GM23338 (cell line): Measurements from ENCODE around the gene PPP2R2D.

Source experiments
- CREB1 ChIP-seq: fragments of 250-450 bp; sonication (Bioruptor Pico); IDR thresholded peaks from 2 replicates; pipeline ENCODE4 v1.5.0; 2020; ENCODE audit warnings: low read depth, mild to moderate bottlenecking, moderate library complexity
- EZH2 ChIP-seq: fragments of 200-600 bp; sonication (generic); IDR thresholded peaks from one replicate; pipeline ENCODE4 v1.8.0; 2017; ENCODE audit warnings: antibody characterized with exemption, mild to moderate bottlenecking, low read depth; ENCODE audit not compliant: unreplicated experiment
- EZH2phosphoT487 ChIP-seq: fragments of 200-600 bp; sonication (generic); IDR thresholded peaks from one replicate; pipeline ENCODE4 v1.8.1; 2018; ENCODE audit warnings: antibody characterized with exemption; ENCODE audit not compliant: unreplicated experiment
- JUNB ChIP-seq: IDR thresholded peaks from one replicate; pipeline ENCODE4 v1.6.1; 2016; ENCODE audit warnings: antibody characterized with exemption; ENCODE audit not compliant: unreplicated experiment
- POLR2AphosphoS5 ChIP-seq: IDR thresholded peaks from 2 replicates; pipeline ENCODE4 v1.6.1; 2016; ENCODE audit warnings: antibody characterized with exemption, low read depth
- REST ChIP-seq: IDR thresholded peaks from one replicate; pipeline ENCODE4 v1.6.1; 2018; ENCODE audit warnings: antibody characterized with exemption; ENCODE audit not compliant: unreplicated experiment
- STAT1 ChIP-seq: IDR thresholded peaks from one replicate; pipeline ENCODE4 v1.6.1; 2016; ENCODE audit warnings: antibody characterized with exemption; ENCODE audit not compliant: unreplicated experiment
- ZNF114 ChIP-seq: fragments of 250-450 bp; sonication (Bioruptor Pico); IDR thresholded peaks from 2 replicates; pipeline ENCODE4 v1.5.0; 2020; ENCODE audit warnings: mild to moderate bottlenecking, moderate library complexity
- TF ChIP-seq, protein P1 (sequence below), 2 experiments: fragments of 200-600 bp in 1 of 2; sonication (generic) in 1 of 2; conservative IDR thresholded peaks; 2 replicates each; pipeline versions ENCODE4 v1.5.1 to v1.6.1; 2016 to 2017; ENCODE audit warnings: antibody characterized with exemption in 2 of 2, low read depth in 2 of 2, mild to moderate bottlenecking in 2 of 2, moderate library complexity in 1 of 2
- TF ChIP-seq, protein P2 (sequence below): IDR thresholded peaks from 2 replicates; pipeline ENCODE4 v1.6.1; 2016; ENCODE audit warnings: antibody characterized with exemption

DNA sequence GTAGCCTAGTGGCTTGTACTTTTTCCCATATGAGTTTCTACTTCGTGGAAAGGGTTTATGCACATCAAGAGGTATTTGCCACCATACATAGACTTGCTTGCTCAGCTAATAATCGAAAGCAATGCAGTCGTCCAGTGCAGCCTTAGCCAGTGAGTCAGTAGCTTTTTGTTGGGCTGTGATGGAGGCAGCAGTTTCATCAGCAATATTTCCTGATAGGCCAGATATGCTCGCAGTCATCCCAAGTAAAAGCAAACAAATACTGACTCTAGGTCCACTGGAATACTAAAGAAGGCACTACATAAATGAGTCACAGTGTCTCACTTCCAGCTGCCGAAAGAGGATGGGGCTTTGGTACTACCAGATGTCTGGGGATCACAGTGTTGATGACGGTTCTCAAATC is 83.0 kb downstream of the PPP2R2D start:
- TF ChIP-seq, protein P1, sequence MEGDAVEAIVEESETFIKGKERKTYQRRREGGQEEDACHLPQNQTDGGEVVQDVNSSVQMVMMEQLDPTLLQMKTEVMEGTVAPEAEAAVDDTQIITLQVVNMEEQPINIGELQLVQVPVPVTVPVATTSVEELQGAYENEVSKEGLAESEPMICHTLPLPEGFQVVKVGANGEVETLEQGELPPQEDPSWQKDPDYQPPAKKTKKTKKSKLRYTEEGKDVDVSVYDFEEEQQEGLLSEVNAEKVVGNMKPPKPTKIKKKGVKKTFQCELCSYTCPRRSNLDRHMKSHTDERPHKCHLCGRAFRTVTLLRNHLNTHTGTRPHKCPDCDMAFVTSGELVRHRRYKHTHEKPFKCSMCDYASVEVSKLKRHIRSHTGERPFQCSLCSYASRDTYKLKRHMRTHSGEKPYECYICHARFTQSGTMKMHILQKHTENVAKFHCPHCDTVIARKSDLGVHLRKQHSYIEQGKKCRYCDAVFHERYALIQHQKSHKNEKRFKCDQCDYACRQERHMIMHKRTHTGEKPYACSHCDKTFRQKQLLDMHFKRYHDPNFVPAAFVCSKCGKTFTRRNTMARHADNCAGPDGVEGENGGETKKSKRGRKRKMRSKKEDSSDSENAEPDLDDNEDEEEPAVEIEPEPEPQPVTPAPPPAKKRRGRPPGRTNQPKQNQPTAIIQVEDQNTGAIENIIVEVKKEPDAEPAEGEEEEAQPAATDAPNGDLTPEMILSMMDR (conservative IDR thresholded peaks at IDR 0.05; ENCODE audit: low read depth in 2 of 2), result no peak
- TF ChIP-seq EZH2 (no peak), POLR2AphosphoS5 (no peak), STAT1 (no peak), CREB1 (CRISPR knock-in tag) (no peak), REST (no peak), EZH2phosphoT487 (no peak), ZNF114 (CRISPR knock-in tag) (no peak), JUNB (no peak)
- TF ChIP-seq, protein P2, sequence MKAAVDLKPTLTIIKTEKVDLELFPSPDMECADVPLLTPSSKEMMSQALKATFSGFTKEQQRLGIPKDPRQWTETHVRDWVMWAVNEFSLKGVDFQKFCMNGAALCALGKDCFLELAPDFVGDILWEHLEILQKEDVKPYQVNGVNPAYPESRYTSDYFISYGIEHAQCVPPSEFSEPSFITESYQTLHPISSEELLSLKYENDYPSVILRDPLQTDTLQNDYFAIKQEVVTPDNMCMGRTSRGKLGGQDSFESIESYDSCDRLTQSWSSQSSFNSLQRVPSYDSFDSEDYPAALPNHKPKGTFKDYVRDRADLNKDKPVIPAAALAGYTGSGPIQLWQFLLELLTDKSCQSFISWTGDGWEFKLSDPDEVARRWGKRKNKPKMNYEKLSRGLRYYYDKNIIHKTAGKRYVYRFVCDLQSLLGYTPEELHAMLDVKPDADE, result no peak
